Naive thymus-derived CD8-positive, alpha-beta T cell (primary cell): ENCODE measurements around the gene NUDT14. TPM values are rescaled to one million over a fixed set of nuclear protein-coding genes. Genes with fewer than 3 reads are reported as not detected.

Experiments
- ATAC-seq, 2 donors: fragments of 150-1000 bp; cut with Tn5 transposase in 1 of 2; sonication (Bioruptor Pico), chemical (Tn5 transposase) in 1 of 2; 1 replicate in 1 of 2; 2 replicates in 1 of 2; pipeline ENCODE4 v1.10.0; 2021; ENCODE audit warnings: mild to moderate bottlenecking in 2 of 2, moderate library complexity in 2 of 2
- POLR2A ChIA-PET: fragments of 350-600 bp; sonication (Branson Sonifier 250); formaldehyde crosslinking; loops from one replicate; lab custom pipeline; 2021; ENCODE audit warnings: antibody characterized with exemption; lab: Charles Lee
- DNase-seq, 10 donors: peaks; one replicate each; pipeline versions ENCODE4 v3.0.0 to v3.0.0-alpha.2; 2020 to 2022
- H3K27ac Mint-ChIP-seq, 10 donors: one replicate each; pipeline ENCODE4 v1.8.0; 2020 to 2022; ENCODE audit warnings: mild to moderate bottlenecking in 10 of 10, mixed read lengths in 10 of 10, moderate library complexity in 4 of 10, inconsistent platforms in 1 of 10
- H3K27me3 Mint-ChIP-seq, 5 donors: one replicate each; pipeline ENCODE4 v1.8.0; 2021 to 2022; ENCODE audit warnings: mixed read lengths in 5 of 5
- H3K36me3 Mint-ChIP-seq, 3 donors: one replicate each; pipeline ENCODE4 v1.8.0; 2020 to 2022; ENCODE audit warnings: mixed read lengths in 3 of 3, mild to moderate bottlenecking in 2 of 3, inconsistent platforms in 1 of 3
- H3K4me1 Mint-ChIP-seq, 4 donors: one replicate each; pipeline ENCODE4 v1.8.0; 2021 to 2022; ENCODE audit warnings: mixed read lengths in 4 of 4
- H3K4me3 Mint-ChIP-seq, 10 donors: one replicate each; pipeline ENCODE4 v1.8.0; 2020 to 2022; ENCODE audit warnings: mild to moderate bottlenecking in 10 of 10, mixed read lengths in 10 of 10, moderate library complexity in 6 of 10, inconsistent platforms in 1 of 10
- H3K9me3 Mint-ChIP-seq, 9 donors: one replicate each; pipeline ENCODE4 v1.8.0; 2020 to 2022; ENCODE audit warnings: mixed read lengths in 9 of 9, mild to moderate bottlenecking in 3 of 9, inconsistent platforms in 1 of 9, moderate library complexity in 1 of 9
- polyA plus RNA-seq, 3 donors: library from polyadenylated mRNA; unstranded; fragments of 300-500 nt; fragmentation: Illumina TruSeq; gene quantifications; one replicate each; pipeline ENCODE4 v1.2.3, GENCODE V29; 2021
- total RNA-seq, 8 experiments: library from RNA in 2 of 8; stranded (reverse) in 2 of 8; gene quantifications; one replicate each; pipeline ENCODE4 v1.2.3 and lab custom pipeline; 2021 to 2026

Gene NUDT14
- total and polyA plus RNA-seq, 5 experiments from 2014 or later: 9.5 to 18.8 (median 10.8) TPM

- Mint-ChIP-seq H3K36me3 (peaks cover 0 to 55% (median 4%) of the 10 kb centered on the region in 3 donors), H3K4me1 (peaks cover 0 to 4% (median 1%) of the 10 kb centered on the region in 4 donors)
- DNase-seq: no peak
Measured at GRCh38 chr14:105219043-105219612, 38.0 kb upstream of the NUDT14 start.

GRCh38 chr14:105218611-105219010 lies 37.5 kb upstream of the NUDT14 start:
- no peak for ATAC-seq
- Mint-ChIP-seq H3K4me1 (peaks cover 0 to 4% (median 1%) of the 10 kb centered on the region in 4 donors), H3K9me3 (no peaks in the 10 kb centered on the region), H3K27me3 (no peaks in the 10 kb centered on the region), H3K27ac (no peak overlapping the region), H3K36me3 (peaks cover 0 to 50% (median 4%) of the 10 kb centered on the region in 3 donors), H3K4me3 (no peak overlapping the region)
- no peak for DNase-seq
- POLR2A ChIA-PET: no interaction called here

More at GRCh38 chr14:105219043-105219612, 38.0 kb upstream of the NUDT14 start:
- Mint-ChIP-seq H3K4me3 (no peak overlapping the region), H3K27me3 (no peaks in the 10 kb centered on the region), H3K9me3 (no peaks in the 10 kb centered on the region), H3K27ac (no peak overlapping the region)
- no peak for ATAC-seq
- POLR2A ChIA-PET: no interaction called here

- POLR2A ChIA-PET: no interaction called here
- peak overlapping the region in 1 of 10 donors; percentile 65 for H3K27ac Mint-ChIP-seq
- no peak overlapping the region for H3K4me3 Mint-ChIP-seq
- H3K4me1 Mint-ChIP-seq: peaks cover 0 to 4% (median 1%) of the 10 kb centered on the region in 4 donors
- DNase-seq: no peak
- H3K9me3 Mint-ChIP-seq: no peaks in the 10 kb centered on the region
- H3K36me3 Mint-ChIP-seq: peaks cover 0 to 42% (median 4%) of the 10 kb centered on the region in 3 donors
- H3K27me3 Mint-ChIP-seq: no peaks in the 10 kb centered on the region
- ATAC-seq: no peak
Measured at GRCh38 chr14:105217774-105218173, 36.7 kb upstream of the NUDT14 start.

GRCh38 chr14:105216490-105217247 lies 35.6 kb upstream of the NUDT14 start:
- DNase-seq (no peak), ATAC-seq (no peak)
- Mint-ChIP-seq H3K27ac (no peak overlapping the region), H3K4me3 (no peak overlapping the region), H3K9me3 (no peaks in the 10 kb centered on the region), H3K36me3 (peaks cover 0 to 40% (median 6%) of the 10 kb centered on the region in 3 donors), H3K4me1 (peaks cover 0 to 4% (median 1%) of the 10 kb centered on the region in 4 donors), H3K27me3 (no peaks in the 10 kb centered on the region)
- POLR2A ChIA-PET: no interaction called here

GRCh38 chr14:105215602-105216001 lies 34.5 kb upstream of the NUDT14 start:
- no peaks in the 10 kb centered on the region for H3K27me3 Mint-ChIP-seq
- H3K4me3 Mint-ChIP-seq: no peak overlapping the region
- H3K9me3 Mint-ChIP-seq: no peaks in the 10 kb centered on the region
- ATAC-seq (no peak), DNase-seq (no peak)
- peaks cover 0 to 39% (median 6%) of the 10 kb centered on the region in 3 donors for H3K36me3 Mint-ChIP-seq
- peaks cover 0 to 4% (median 1%) of the 10 kb centered on the region in 4 donors for H3K4me1 Mint-ChIP-seq
- POLR2A ChIA-PET: no interaction called here
- no peak overlapping the region for H3K27ac Mint-ChIP-seq

- no peaks in the 10 kb centered on the region for H3K9me3 Mint-ChIP-seq
- no peak for ATAC-seq
- no peak for DNase-seq
- H3K36me3 Mint-ChIP-seq: peaks cover 0 to 38% (median 4%) of the 10 kb centered on the region in 3 donors
- H3K4me1 Mint-ChIP-seq: peaks cover 0 to 4% (median 1%) of the 10 kb centered on the region in 4 donors
- H3K4me3 Mint-ChIP-seq: no peak overlapping the region
- no peaks in the 10 kb centered on the region for H3K27me3 Mint-ChIP-seq
- POLR2A ChIA-PET: no interaction called here
- no peak overlapping the region for H3K27ac Mint-ChIP-seq
Measured at GRCh38 chr14:105214324-105214915, 33.3 kb upstream of the NUDT14 start.

- ATAC-seq: no peak
- POLR2A ChIA-PET: no interaction called here
- peak overlapping the region in 1 of 10 donors; percentile 50 for H3K27ac Mint-ChIP-seq
Measured at GRCh38 chr14:105213361-105213760, 32.2 kb upstream of the NUDT14 start.

GRCh38 chr14:105212541-105213300 lies 31.6 kb upstream of the NUDT14 start:
- peaks cover 0 to 6% (median 1%) of the 10 kb centered on the region in 4 donors for H3K4me1 Mint-ChIP-seq
- H3K27me3 Mint-ChIP-seq: no peaks in the 10 kb centered on the region
- DNase-seq (no peak), ATAC-seq (no peak)
- no peak overlapping the region for H3K4me3 Mint-ChIP-seq
- H3K9me3 Mint-ChIP-seq: no peaks in the 10 kb centered on the region
- H3K27ac Mint-ChIP-seq: no peak overlapping the region
- POLR2A ChIA-PET: interaction anchor here (0.5 kb wide), 1 partner anchor 84 kb away, joined by 4 read pairs; no protein-coding TSS in a partner anchor
- peaks cover 0 to 31% (median 2%) of the 10 kb centered on the region in 3 donors for H3K36me3 Mint-ChIP-seq

More at GRCh38 chr14:105213361-105213760, 32.2 kb upstream of the NUDT14 start:
- Mint-ChIP-seq H3K9me3 (no peaks in the 10 kb centered on the region), H3K27me3 (no peaks in the 10 kb centered on the region), H3K4me3 (no peak overlapping the region), H3K4me1 (peaks cover 0 to 6% (median 1%) of the 10 kb centered on the region in 4 donors), H3K36me3 (peaks cover 0 to 34% (median 3%) of the 10 kb centered on the region in 3 donors)
- no peak for DNase-seq

- DNase-seq (no peak), ATAC-seq (no peak)
- Mint-ChIP-seq H3K27ac (no peak overlapping the region), H3K4me3 (no peak overlapping the region), H3K36me3 (peaks cover 0 to 28% (median 2%) of the 10 kb centered on the region in 3 donors), H3K4me1 (peaks cover 0 to 6% (median 2%) of the 10 kb centered on the region in 4 donors), H3K27me3 (no peaks in the 10 kb centered on the region), H3K9me3 (no peaks in the 10 kb centered on the region)
- POLR2A ChIA-PET: no interaction called here
Measured at GRCh38 chr14:105211758-105212089, 30.6 kb upstream of the NUDT14 start.

- DNase-seq (no peak), ATAC-seq (no peak)
- Mint-ChIP-seq H3K36me3 (peaks cover 0 to 25% (median 2%) of the 10 kb centered on the region in 3 donors), H3K27ac (no peak overlapping the region), H3K9me3 (no peaks in the 10 kb centered on the region), H3K4me3 (no peak overlapping the region), H3K27me3 (no peaks in the 10 kb centered on the region), H3K4me1 (peaks cover 0 to 6% (median 2%) of the 10 kb centered on the region in 4 donors)
- POLR2A ChIA-PET: no interaction called here
Measured at GRCh38 chr14:105211086-105211757, 30.1 kb upstream of the NUDT14 start.

GRCh38 chr14:105210266-105211025 lies 29.3 kb upstream of the NUDT14 start:
- Mint-ChIP-seq H3K9me3 (no peaks in the 10 kb centered on the region), H3K27me3 (no peaks in the 10 kb centered on the region), H3K4me1 (peaks cover 0 to 6% (median 1%) of the 10 kb centered on the region in 4 donors), H3K36me3 (peaks cover 0 to 21% (median 2%) of the 10 kb centered on the region in 3 donors), H3K4me3 (no peak overlapping the region), H3K27ac (no peak overlapping the region)
- POLR2A ChIA-PET: no interaction called here
- DNase-seq (no peak), ATAC-seq (no peak)
